Measurements from ENCODE around the gene FNDC3B. TPM values are rescaled to one million over a fixed set of nuclear protein-coding genes. Genes with fewer than 3 reads are reported as not detected.
"Not testable (repeated sequence)": the region's sequence is repeated elsewhere in the genome, so short reads cannot be mapped to it uniquely, and the experiment has no call there.

The FNDC3B gene
- total RNA-seq, 2 donors from 2014 or later: 80.6 to 107 TPM

- TF ChIP-seq CTCF (conservative IDR thresholded peaks at IDR 0.05): no peak
- no peak overlapping the region for H3K4me3 ChIP-seq (ENCODE audit: low read length)
- no peak overlapping the region for H3K9ac ChIP-seq (ENCODE audit: extremely low read depth, low read length, poor library complexity, severe bottlenecking)
- Mint-ChIP-seq H3K4me1 (no peaks in the 10 kb centered on the region), H3K36me3 (ENCODE audit: low read depth) (peaks cover 47% of the 10 kb centered on the region), H3K27me3 (ENCODE audit: insufficient read depth) (no peaks in the 10 kb centered on the region), H3K27ac (no peak overlapping the region), H3K9me3 (no peaks in the 10 kb centered on the region), H3K4me3 (no peak overlapping the region)
- peaks cover 89% of the 10 kb centered on the region for H3K36me3 ChIP-seq (ENCODE audit: control insufficient read depth, insufficient read depth, low read length)
- H3K27me3 ChIP-seq (ENCODE audit: control insufficient read depth, insufficient read depth, low read length, poor library complexity, severe bottlenecking): no peaks in the 10 kb centered on the region
- 92 to 96% methylated on average over 3 to 5 of the region's 5 CpGs for WGBS, 2 experiments (ENCODE audit: insufficient coverage in 1 of 2, insufficient read length in 1 of 2)
- no peaks in the 10 kb centered on the region for H3K9me3 ChIP-seq (ENCODE audit: control insufficient read depth, low read length)
- no peaks in the 10 kb centered on the region for H3K4me1 ChIP-seq (ENCODE audit: control insufficient read depth, insufficient read depth, low read length)
- no peak overlapping the region for H3K27ac ChIP-seq (ENCODE audit: low read depth, low read length)
- DNase-seq: no peak
Observed at GRCh38 chr3:172253200-172253599, 213.8 kb downstream of the FNDC3B start.

GRCh38 chr3:172254542-172254941, 215.2 kb downstream of the FNDC3B start:
- no peaks in the 10 kb centered on the region for H3K27me3 ChIP-seq (ENCODE audit: control insufficient read depth, insufficient read depth, low read length, poor library complexity, severe bottlenecking)
- H3K9ac ChIP-seq (ENCODE audit: extremely low read depth, low read length, poor library complexity, severe bottlenecking): no peak overlapping the region
- peaks cover 2% of the 10 kb centered on the region for H3K4me1 Mint-ChIP-seq
- no peak overlapping the region for H3K4me3 Mint-ChIP-seq
- no peak for DNase-seq
- peaks cover 50% of the 10 kb centered on the region for H3K36me3 Mint-ChIP-seq (ENCODE audit: low read depth)
- 92% methylated on average over 1 of the region's 1 CpG; no CpG with 5 or more reads in 1 of the 2 experiments for WGBS, 2 experiments (ENCODE audit: insufficient coverage in 1 of 2, insufficient read length in 1 of 2)
- no peaks in the 10 kb centered on the region for H3K9me3 Mint-ChIP-seq
- H3K36me3 ChIP-seq (ENCODE audit: control insufficient read depth, insufficient read depth, low read length): peaks cover 89% of the 10 kb centered on the region
- H3K27me3 Mint-ChIP-seq (ENCODE audit: insufficient read depth): no peaks in the 10 kb centered on the region
- H3K4me1 ChIP-seq (ENCODE audit: control insufficient read depth, insufficient read depth, low read length): no peaks in the 10 kb centered on the region
- TF ChIP-seq CTCF (conservative IDR thresholded peaks at IDR 0.05): no peak
- no peak overlapping the region for H3K27ac Mint-ChIP-seq
- H3K4me3 ChIP-seq (ENCODE audit: low read length): no peak overlapping the region
- H3K27ac ChIP-seq (ENCODE audit: low read depth, low read length): no peak overlapping the region
- H3K9me3 ChIP-seq (ENCODE audit: control insufficient read depth, low read length): no peaks in the 10 kb centered on the region

GRCh38 chr3:172255321-172255720, 215.9 kb downstream of the FNDC3B start:
- H3K36me3 ChIP-seq (ENCODE audit: control insufficient read depth, insufficient read depth, low read length): peaks cover 89% of the 10 kb centered on the region
- not testable (repeated sequence) for H3K27ac Mint-ChIP-seq; H3K4me1 Mint-ChIP-seq; H3K27me3 ChIP-seq (ENCODE audit: control insufficient read depth, insufficient read depth, low read length, poor library complexity, severe bottlenecking); H3K27ac ChIP-seq (ENCODE audit: low read depth, low read length); H3K9me3 Mint-ChIP-seq; H3K4me3 ChIP-seq (ENCODE audit: low read length); H3K9ac ChIP-seq (ENCODE audit: extremely low read depth, low read length, poor library complexity, severe bottlenecking); H3K4me3 Mint-ChIP-seq; H3K9me3 ChIP-seq (ENCODE audit: control insufficient read depth, low read length); H3K27me3 Mint-ChIP-seq (ENCODE audit: insufficient read depth); H3K4me1 ChIP-seq (ENCODE audit: control insufficient read depth, insufficient read depth, low read length); DNase-seq
- 82 to 84% methylated on average over 9 to 10 of the region's 10 CpGs for WGBS, 2 experiments (ENCODE audit: insufficient coverage in 1 of 2, insufficient read length in 1 of 2)
- peaks cover 49% of the 10 kb centered on the region for H3K36me3 Mint-ChIP-seq (ENCODE audit: low read depth)

GRCh38 chr3:172256101-172256734, 216.8 kb downstream of the FNDC3B start:
- Mint-ChIP-seq H3K4me3 (no peak overlapping the region), H3K27ac (no peak overlapping the region), H3K9me3 (no peaks in the 10 kb centered on the region), H3K27me3 (ENCODE audit: insufficient read depth) (no peaks in the 10 kb centered on the region), H3K36me3 (ENCODE audit: low read depth) (peaks cover 48% of the 10 kb centered on the region), H3K4me1 (peaks cover 11% of the 10 kb centered on the region)
- no peak for DNase-seq
- Histone ChIP-seq H3K9ac (ENCODE audit: extremely low read depth, low read length, poor library complexity, severe bottlenecking) (no peak overlapping the region), H3K36me3 (ENCODE audit: control insufficient read depth, insufficient read depth, low read length) (peaks cover 91% of the 10 kb centered on the region), H3K4me1 (ENCODE audit: control insufficient read depth, insufficient read depth, low read length) (no peaks in the 10 kb centered on the region), H3K4me3 (ENCODE audit: low read length) (no peak overlapping the region), H3K27me3 (ENCODE audit: control insufficient read depth, insufficient read depth, low read length, poor library complexity, severe bottlenecking) (no peaks in the 10 kb centered on the region), H3K9me3 (ENCODE audit: control insufficient read depth, low read length) (no peaks in the 10 kb centered on the region), H3K27ac (ENCODE audit: low read depth, low read length) (no peak overlapping the region)
- WGBS, 2 experiments (ENCODE audit: insufficient coverage in 1 of 2, insufficient read length in 1 of 2): 86 to 95% methylated on average over 1 to 2 of the region's 2 CpGs
- TF ChIP-seq CTCF (conservative IDR thresholded peaks at IDR 0.05): no peak

Data from endodermal cell (in vitro differentiated cells).